HG03432 (cell line): ENCODE results near the gene RASSF7.

Source experiments
- ATAC-seq: cut with Tn5 transposase; IDR thresholded peaks from one replicate; pipeline ENCODE4 v1.9.1; 2021; ENCODE audit warnings: mild to moderate bottlenecking, moderate library complexity; ENCODE audit not compliant: unreplicated experiment

RASSF7 gene

GRCh38 chr11:532527-532985 is 28.2 kb upstream of the RASSF7 start:
- no peak for ATAC-seq

- no peak for ATAC-seq
Measured at GRCh38 chr11:532986-533585, 27.7 kb upstream of the RASSF7 start.

GRCh38 chr11:533586-534395 is 27.0 kb upstream of the RASSF7 start:
- ATAC-seq = no peak

GRCh38 chr11:534396-535209 is 26.2 kb upstream of the RASSF7 start:
- peak; percentile 0 for ATAC-seq

GRCh38 chr11:535210-535518 is 25.6 kb upstream of the RASSF7 start:
- ATAC-seq = peak; percentile 9

GRCh38 chr11:535519-536454 is 25.0 kb upstream of the RASSF7 start, which contains the start of gene HRAS:
Gene HRAS, minus strand, starts transcription at chr11:535576.
- peak; percentile 72 for ATAC-seq

- peak; percentile 47 for ATAC-seq
Measured at GRCh38 chr11:536841-537621, 23.7 kb upstream of the RASSF7 start, which contains the start of gene LRRC56. Gene LRRC56, plus strand, starts transcription at chr11:537527. Its CDS starts 3,158 bp downstream, at chr11:540685.

- no peak for ATAC-seq
Measured at GRCh38 chr11:537622-538430, 22.9 kb upstream of the RASSF7 start.

- ATAC-seq = no peak
Measured at GRCh38 chr11:538431-539051, 22.2 kb upstream of the RASSF7 start.

- no peak for ATAC-seq
Measured at GRCh38 chr11:539971-540481, 20.7 kb upstream of the RASSF7 start.

GRCh38 chr11:540583-541432 is 20.0 kb upstream of the RASSF7 start:
- no peak for ATAC-seq

- no peak for ATAC-seq
Measured at GRCh38 chr11:541433-541885, 19.3 kb upstream of the RASSF7 start.

- ATAC-seq = no peak
Measured at GRCh38 chr11:544817-545166, 16.0 kb upstream of the RASSF7 start.

- no peak for ATAC-seq
Measured at GRCh38 chr11:545171-545570, 15.6 kb upstream of the RASSF7 start.

GRCh38 chr11:548700-549603 is 11.8 kb upstream of the RASSF7 start:
- ATAC-seq = no peak

- ATAC-seq = no peak
Measured at GRCh38 chr11:550021-550745, 10.6 kb upstream of the RASSF7 start.
